Stomach smooth muscle (tissue), 2 donors: ENCODE results near the gene PBX2.
"Not testable (repeated sequence)": the region's sequence is repeated elsewhere in the genome, so short reads cannot be mapped to it uniquely, and the experiment has no call there.

Experiments used
- H3K27ac ChIP-seq: one replicate; pipeline ENCODE4 v1.7.0; 2013; ENCODE audit warnings: mild to moderate bottlenecking, low read length, inconsistent platforms
- H3K27me3 ChIP-seq, 2 donors: one replicate each; pipeline ENCODE4 v1.7.0; 2013; ENCODE audit warnings: low read length in 2 of 2; ENCODE audit not compliant: insufficient read depth in 2 of 2, control insufficient read depth in 1 of 2
- H3K36me3 ChIP-seq, 2 donors: one replicate each; pipeline ENCODE4 v1.7.0; 2013; ENCODE audit warnings: low read length in 2 of 2; ENCODE audit not compliant: control insufficient read depth in 2 of 2, insufficient read depth in 2 of 2
- H3K4me1 ChIP-seq: one replicate; pipeline ENCODE4 v1.7.0; 2013; ENCODE audit warnings: low read length; ENCODE audit not compliant: control insufficient read depth, insufficient read depth
- H3K4me3 ChIP-seq, 2 donors: one replicate each; pipeline ENCODE4 v1.7.0; 2013; ENCODE audit warnings: low read length in 2 of 2
- H3K9ac ChIP-seq, 2 donors: one replicate each; pipeline ENCODE4 v1.7.0; 2013; ENCODE audit warnings: low read length in 2 of 2, mild to moderate bottlenecking in 1 of 2
- H3K9me3 ChIP-seq, 2 donors: one replicate each; pipeline ENCODE4 v1.7.0; 2013; ENCODE audit warnings: low read length in 2 of 2; ENCODE audit not compliant: control insufficient read depth in 2 of 2
- donor health status: healthy.
- donor health status: Pancreatic carcinoma.

Gene PBX2

DNA sequence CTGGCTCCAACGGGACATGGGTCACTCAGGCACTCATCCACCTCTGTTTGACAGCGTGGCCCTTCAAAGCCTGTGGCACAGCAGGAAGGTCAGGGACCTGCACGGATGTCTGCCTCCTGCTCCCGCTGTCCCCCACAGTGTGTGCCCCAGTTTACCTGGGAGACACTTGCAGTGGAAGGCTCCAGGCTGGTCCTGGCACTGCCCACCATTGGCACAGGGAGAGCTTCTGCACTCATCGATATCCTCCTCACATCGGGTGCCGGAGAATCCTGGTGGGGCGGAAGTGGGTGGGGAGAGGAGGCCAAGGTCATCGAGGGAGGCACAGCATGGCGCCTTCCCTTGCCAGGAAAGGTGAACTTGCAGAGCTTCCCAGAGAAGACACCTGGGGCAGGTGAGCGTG lies 27.0 kb upstream of the PBX2 start:
- no peak overlapping the region for H3K4me3 ChIP-seq
- no peak overlapping the region for H3K9ac ChIP-seq
- no peak overlapping the region for H3K27ac ChIP-seq
- H3K36me3 ChIP-seq, result no peaks in the 10 kb centered on the region
- no peaks in the 10 kb centered on the region for H3K9me3 ChIP-seq
- peaks cover 0 to 4% of the 10 kb centered on the region in 2 donors for H3K27me3 ChIP-seq
- no peaks in the 10 kb centered on the region for H3K4me1 ChIP-seq

DNA sequence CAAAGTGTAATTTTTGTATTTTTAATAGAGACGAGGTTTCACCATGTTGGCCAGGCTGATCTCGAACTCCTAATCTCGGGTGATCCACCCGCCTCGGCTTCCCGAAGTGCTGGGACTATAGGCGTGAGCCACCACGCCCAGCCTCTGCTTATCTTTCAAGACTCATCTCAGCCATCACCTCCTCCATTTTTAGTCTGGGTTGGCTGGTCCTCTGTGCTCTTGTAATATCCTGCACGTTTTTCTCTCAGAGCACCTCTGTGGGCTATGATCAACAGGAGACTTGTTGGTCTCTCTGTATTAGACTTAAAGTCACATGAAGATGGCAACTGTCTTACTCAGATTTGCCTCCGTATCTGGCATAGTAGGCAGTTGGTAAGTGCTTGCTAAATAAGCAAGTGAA lies 26.3 kb upstream of the PBX2 start:
- Histone ChIP-seq H3K36me3 (no peaks in the 10 kb centered on the region), H3K9ac (no peak overlapping the region), H3K9me3 (no peaks in the 10 kb centered on the region), H3K27ac (no peak overlapping the region), H3K4me1 (no peaks in the 10 kb centered on the region), H3K4me3 (no peak overlapping the region), H3K27me3 (peaks cover 0 to 2% of the 10 kb centered on the region in 2 donors)

- Histone ChIP-seq H3K4me3 (no peak overlapping the region), H3K27me3 (no peaks in the 10 kb centered on the region), H3K9ac (no peak overlapping the region), H3K27ac (no peak overlapping the region), H3K4me1 (no peaks in the 10 kb centered on the region), H3K36me3 (no peaks in the 10 kb centered on the region), H3K9me3 (no peaks in the 10 kb centered on the region)
Measured at GRCh38 chr6:32215617-32216016, 25.6 kb upstream of the PBX2 start.

- Histone ChIP-seq H3K27me3 (no peaks in the 10 kb centered on the region), H3K36me3 (no peaks in the 10 kb centered on the region), H3K9me3 (no peaks in the 10 kb centered on the region), H3K9ac (no peak overlapping the region), H3K4me1 (no peaks in the 10 kb centered on the region), H3K27ac (no peak overlapping the region), H3K4me3 (no peak overlapping the region)
Measured at GRCh38 chr6:32214126-32214525, 24.1 kb upstream of the PBX2 start.

DNA sequence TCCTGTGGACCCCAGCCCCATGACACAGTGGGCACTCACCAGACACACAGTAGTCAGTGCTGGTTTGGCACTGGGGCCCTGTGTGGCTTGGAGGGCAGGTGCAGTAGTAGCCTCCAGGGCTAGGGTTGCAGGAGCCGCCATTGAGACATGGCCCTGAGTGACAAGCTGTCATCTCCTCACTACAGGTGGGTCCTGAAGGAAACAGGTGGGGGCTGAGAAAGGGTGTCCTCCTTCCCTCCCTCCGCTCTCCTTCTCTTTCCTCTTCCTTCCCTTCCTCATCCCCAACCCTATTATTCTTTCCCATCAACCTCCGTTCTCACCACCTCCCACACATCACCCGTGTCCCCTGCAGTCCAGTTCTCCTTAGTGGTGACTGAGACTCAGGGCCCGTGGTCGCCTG lies 23.6 kb upstream of the PBX2 start:
- H3K9ac ChIP-seq, result no peak overlapping the region
- H3K36me3 ChIP-seq, result no peaks in the 10 kb centered on the region
- H3K27me3 ChIP-seq, result no peaks in the 10 kb centered on the region
- H3K4me3 ChIP-seq, result no peak overlapping the region
- H3K27ac ChIP-seq, result no peak overlapping the region
- H3K4me1 ChIP-seq, result no peaks in the 10 kb centered on the region
- H3K9me3 ChIP-seq, result no peaks in the 10 kb centered on the region

GRCh38 chr6:32212076-32212760 lies 22.2 kb upstream of the PBX2 start:
- H3K27ac ChIP-seq, result no peak overlapping the region
- H3K9ac ChIP-seq, result no peak overlapping the region

GRCh38 chr6:32211432-32211831 lies 21.4 kb upstream of the PBX2 start:
- H3K27ac ChIP-seq, H3K36me3 ChIP-seq, H3K9me3 ChIP-seq, H3K9ac ChIP-seq, H3K27me3 ChIP-seq, H3K4me1 ChIP-seq, H3K4me3 ChIP-seq: not testable (repeated sequence)

More at GRCh38 chr6:32212076-32212760, 22.2 kb upstream of the PBX2 start:
- Histone ChIP-seq H3K4me1 (no peaks in the 10 kb centered on the region), H3K9me3 (no peaks in the 10 kb centered on the region), H3K27me3 (no peaks in the 10 kb centered on the region), H3K4me3 (no peak overlapping the region), H3K36me3 (no peaks in the 10 kb centered on the region)

- Histone ChIP-seq H3K27me3 (no peaks in the 10 kb centered on the region), H3K4me3 (no peak overlapping the region), H3K9ac (no peak overlapping the region), H3K36me3 (no peaks in the 10 kb centered on the region), H3K4me1 (no peaks in the 10 kb centered on the region), H3K9me3 (no peaks in the 10 kb centered on the region), H3K27ac (no peak overlapping the region)
Measured at GRCh38 chr6:32210191-32210601, 20.2 kb upstream of the PBX2 start.

DNA sequence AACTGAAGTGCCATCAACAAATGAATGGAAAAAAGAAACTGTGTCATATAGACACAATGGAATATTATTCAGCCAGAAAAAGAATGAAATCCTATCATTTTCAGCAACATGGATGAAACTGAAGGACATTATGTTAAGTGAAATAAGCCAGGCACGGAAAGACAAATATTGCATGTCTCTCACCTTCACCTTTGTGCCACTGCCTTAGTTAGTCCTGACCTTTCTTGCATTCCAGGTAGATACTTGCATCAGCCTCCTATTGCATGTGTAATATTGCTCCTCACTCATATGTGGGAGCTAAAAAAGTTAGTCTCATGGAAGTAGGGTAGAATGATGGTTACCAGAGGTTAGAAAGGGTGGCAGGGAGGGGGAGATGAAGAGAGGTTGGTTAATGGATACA lies 19.0 kb upstream of the PBX2 start:
- no peaks in the 10 kb centered on the region for H3K36me3 ChIP-seq
- no peak overlapping the region for H3K9ac ChIP-seq
- H3K27me3 ChIP-seq, result no peaks in the 10 kb centered on the region
- no peaks in the 10 kb centered on the region for H3K9me3 ChIP-seq
- H3K4me1 ChIP-seq, result no peaks in the 10 kb centered on the region
- no peak overlapping the region for H3K4me3 ChIP-seq
- no peak overlapping the region for H3K27ac ChIP-seq

GRCh38 chr6:32204268-32204715 lies 14.3 kb upstream of the PBX2 start:
- Histone ChIP-seq H3K4me1 (no peaks in the 10 kb centered on the region), H3K27ac (no peak overlapping the region), H3K4me3 (no peak overlapping the region), H3K27me3 (peaks cover 4 to 12% of the 10 kb centered on the region in 2 donors), H3K9me3 (no peaks in the 10 kb centered on the region), H3K36me3 (no peaks in the 10 kb centered on the region), H3K9ac (no peak overlapping the region)

GRCh38 chr6:32203426-32204267 lies 13.6 kb upstream of the PBX2 start:
- peaks cover 4 to 12% of the 10 kb centered on the region in 2 donors for H3K27me3 ChIP-seq
- no peaks in the 10 kb centered on the region for H3K4me1 ChIP-seq
- H3K9ac ChIP-seq, result no peak overlapping the region
- no peak overlapping the region for H3K27ac ChIP-seq
- no peaks in the 10 kb centered on the region for H3K9me3 ChIP-seq
- H3K36me3 ChIP-seq, result no peaks in the 10 kb centered on the region
- H3K4me3 ChIP-seq, result no peak overlapping the region
